Sigmoid colon (tissue), 7 donors: ENCODE measurements around the gene FGF3. TPM values are rescaled to one million over a fixed set of nuclear protein-coding genes. Genes with fewer than 3 reads are reported as not detected.

ENCODE experiments used
- DNase-seq: peaks from one replicate; pipeline ENCODE4 v3.0.0-alpha.2; 2019
- H3K27ac ChIP-seq, 4 donors: fragments of 200-600 bp; sonication (generic); one replicate each; pipeline ENCODE4 v1.5.1; 2016 to 2019; ENCODE audit warnings: mild to moderate bottlenecking in 1 of 4
- H3K27me3 ChIP-seq, 3 donors: fragments of 200-600 bp; sonication (generic); one replicate each; pipeline ENCODE4 v1.5.1; 2019; ENCODE audit warnings: mild to moderate bottlenecking in 1 of 3
- H3K36me3 ChIP-seq, 4 donors: fragments of 200-600 bp; sonication (generic); one replicate each; pipeline ENCODE4 v1.5.1; 2016 to 2019
- H3K4me1 ChIP-seq, 4 donors: fragments of 200-600 bp; sonication (generic); one replicate each; pipeline ENCODE4 v1.5.1; 2017 to 2019
- H3K4me3 ChIP-seq, 4 donors: fragments of 200-600 bp; sonication (generic); one replicate each; pipeline ENCODE4 v1.5.1; 2017 to 2019; ENCODE audit warnings: mild to moderate bottlenecking in 2 of 4, moderate library complexity in 1 of 4
- H3K9me3 ChIP-seq, 4 donors: fragments of 200-600 bp in 3 of 4; sonication (generic) in 3 of 4; one replicate each; pipeline versions ENCODE4 v1.5.1 to v1.6.1; 2013 to 2019
- CTCF ChIP-seq, 4 experiments: fragments of 450-650 bp in 3 of 4; fragments of 200-600 bp in 1 of 4; IDR thresholded peaks; one replicate each; pipeline ENCODE4 v1.5.1; 2016 to 2019; ENCODE audit warnings: antibody characterized with exemption in 4 of 4, mild to moderate bottlenecking in 3 of 4, moderate library complexity in 2 of 4
- EP300 ChIP-seq, 4 donors: sonication (generic); formaldehyde crosslinking; IDR thresholded peaks; one replicate each; pipeline ENCODE4 v1.6.1; 2017; ENCODE audit warnings: antibody characterized with exemption in 4 of 4
- POLR2A ChIP-seq, 2 donors: fragments of 450-650 bp; IDR thresholded peaks; one replicate each; pipeline ENCODE4 v1.6.1; 2016; ENCODE audit warnings: antibody characterized with exemption in 2 of 2, mild to moderate bottlenecking in 2 of 2, moderate library complexity in 2 of 2
- POLR2AphosphoS5 ChIP-seq, 4 donors: sonication (generic); formaldehyde crosslinking; IDR thresholded peaks; one replicate each; pipeline ENCODE4 v1.6.1; 2017; ENCODE audit warnings: antibody characterized with exemption in 4 of 4
- WGBS, 2 donors: extraction: QIAGEN DNeasy Blood & Tissue Kit; methylation state at CpG; one replicate each; pipeline ENCODE4 v1.1.7; 2013; 5-methylcytosine and 5-hydroxymethylcytosine counted together
- intact Hi-C: fragments of 100-400 bp; cut with DNase I; formaldehyde crosslinking; loops from one replicate; pipeline ENCODE4 v1.15.1; 2023
- polyA plus RNA-seq, 3 donors: library from polyadenylated mRNA; stranded (reverse); fragments of 200-250 nt; gene quantifications; one replicate each; pipeline ENCODE4 v1.2.3, GENCODE V29; 2013
- total RNA-seq, 4 donors: library from RNA; depleted of rRNA; stranded (reverse); fragments of >200 nt; gene quantifications; one replicate each; pipeline ENCODE4 v1.1.0, GENCODE V29; 2016
- donor health status: healthy with polysubstance abuse.
- donor health status: Bipolar disorder and iron deficiency.
- donor health status: healthy.

FGF3 gene
- total and polyA plus RNA-seq, 7 donors = not detected

GRCh38 chr11:69796063-69796462, 23.2 kb downstream of the FGF3 start:
- Histone ChIP-seq H3K36me3 (no peaks in the 10 kb centered on the region), H3K4me3 (no peak overlapping the region), H3K27ac (no peak overlapping the region), H3K4me1 (peaks cover 0 to 10% (median 4%) of the 10 kb centered on the region in 4 donors), H3K27me3 (no peaks in the 10 kb centered on the region), H3K9me3 (no peaks in the 10 kb centered on the region)
- WGBS, 2 donors = 86 to 88% methylated on average over 9 of the region's 9 CpGs
- intact Hi-C loops = no loop called here
- no peak for DNase-seq
- TF ChIP-seq CTCF (IDR thresholded peaks at IDR 0.05) (no peak), POLR2A (IDR thresholded peaks at IDR 0.05) (no peak), POLR2AphosphoS5 (IDR thresholded peaks at IDR 0.05) (no peak), EP300 (IDR thresholded peaks at IDR 0.05) (no peak)

GRCh38 chr11:69791276-69792180, 27.7 kb downstream of the FGF3 start:
- Histone ChIP-seq H3K27me3 (no peaks in the 10 kb centered on the region), H3K4me1 (peaks cover 0 to 15% (median 7%) of the 10 kb centered on the region in 4 donors), H3K27ac (peak overlapping the region in 2 of 4 donors; percentile 39 to 52), H3K4me3 (no peak overlapping the region), H3K9me3 (no peaks in the 10 kb centered on the region), H3K36me3 (no peaks in the 10 kb centered on the region)
- intact Hi-C loops = no loop called here
- 76 to 81% methylated on average over 25 of the region's 25 CpGs for WGBS, 2 donors
- no peak for TF ChIP-seq POLR2AphosphoS5 (IDR thresholded peaks at IDR 0.05)
- TF ChIP-seq POLR2A (IDR thresholded peaks at IDR 0.05) = no peak
- no peak for TF ChIP-seq CTCF (IDR thresholded peaks at IDR 0.05)
- DNase-seq = no peak

- 91 to 94% methylated on average over 11 of the region's 11 CpGs for WGBS, 2 donors
- H3K4me3 ChIP-seq = no peak overlapping the region
- H3K27me3 ChIP-seq = no peaks in the 10 kb centered on the region
- H3K9me3 ChIP-seq = no peaks in the 10 kb centered on the region
- TF ChIP-seq CTCF (IDR thresholded peaks at IDR 0.05) = no peak
- no peak for TF ChIP-seq EP300 (IDR thresholded peaks at IDR 0.05)
- no peak for TF ChIP-seq POLR2AphosphoS5 (IDR thresholded peaks at IDR 0.05)
- no peak for TF ChIP-seq POLR2A (IDR thresholded peaks at IDR 0.05)
- intact Hi-C loops = no loop called here
- no peak for DNase-seq
- peaks cover 0 to 15% (median 7%) of the 10 kb centered on the region in 4 donors for H3K4me1 ChIP-seq
- no peak overlapping the region for H3K27ac ChIP-seq
- H3K36me3 ChIP-seq = no peaks in the 10 kb centered on the region
These were observed 30.3 kb downstream of the FGF3 start for GRCh38 chr11:69788956-69789355.

GRCh38 chr11:69787906-69788305, 31.3 kb downstream of the FGF3 start:
- Histone ChIP-seq H3K27me3 (no peaks in the 10 kb centered on the region), H3K36me3 (no peaks in the 10 kb centered on the region), H3K9me3 (no peaks in the 10 kb centered on the region), H3K27ac (no peak overlapping the region), H3K4me1 (peaks cover 0 to 15% (median 7%) of the 10 kb centered on the region in 4 donors), H3K4me3 (no peak overlapping the region)
- DNase-seq = no peak
- intact Hi-C loops = no loop called here
- 87 to 88% methylated on average over 10 of the region's 10 CpGs for WGBS, 2 donors
- no peak for TF ChIP-seq EP300 (IDR thresholded peaks at IDR 0.05)
- TF ChIP-seq CTCF (IDR thresholded peaks at IDR 0.05) = no peak
- TF ChIP-seq POLR2A (IDR thresholded peaks at IDR 0.05) = no peak
- no peak for TF ChIP-seq POLR2AphosphoS5 (IDR thresholded peaks at IDR 0.05)
